HepG2 (cell line): Measurements from ENCODE around the gene RAI14. TPM values are rescaled to one million over a fixed set of nuclear protein-coding genes. Genes with fewer than 3 reads are reported as not detected.
"Not testable (repeated sequence)": the region's sequence is repeated elsewhere in the genome, so short reads cannot be mapped to it uniquely, and the experiment has no call there.

Experiments used
- ATAC-seq: fragments of 200-7000 bp; cut with Tn5 transposase; 3 replicates; pipeline ENCODE4 v1.9.1; 2020; ENCODE audit warnings: mild to moderate bottlenecking, moderate library complexity
- BruUV-seq: library from RNA; stranded (reverse); fragments of 400-500 nt; replicated peaks from 2 replicates; lab custom pipeline; 2021; lab: Mats Ljungman, UMichigan
- CTCF ChIA-PET: fragments of 300-600 bp; formaldehyde crosslinking; extraction: SDS; loops from one replicate; lab custom pipeline; 2021; ENCODE audit warnings: low total read pairs, inconsistent platforms, low intra/inter-chr PET ratio; lab: Yijun Ruan, JAX
- POLR2A ChIA-PET: fragments of 350-600 bp; sonication (Branson Sonifier 250); formaldehyde crosslinking; loops from one replicate; lab custom pipeline; 2020; ENCODE audit warnings: antibody characterized with exemption, inconsistent platforms; lab: Yijun Ruan, JAX
- DNase-seq: peaks from one replicate; pipeline ENCODE4 v3.0.0-alpha.2; 2015; ENCODE audit warnings: low spot score
- FAIRE-seq: peaks from 3 replicates; lab custom pipeline; 2011; peaks lifted over from hg19 to GRCh38; lab: Jason Lieb, UNC
- H2AFZ ChIP-seq: one replicate; pipeline ENCODE4 v1.6.1; 2011; ENCODE audit warnings: low read length, inconsistent platforms
- H3K27ac ChIP-seq: fragments of 300-600 bp; 3 replicates; pipeline ENCODE4 v1.8.0; 2011; ENCODE audit warnings: mixed run types, mild to moderate bottlenecking, mixed read lengths, low read length, inconsistent platforms; ENCODE audit not compliant: insufficient read depth; ENCODE audit errors: extremely low read length
- H3K27me3 ChIP-seq, 2 experiments: fragments of 200-600 bp in 1 of 2; 2 replicates in 1 of 2; 3 replicates in 1 of 2; pipeline versions ENCODE4 v1.6.0 to v1.8.0; 2011; ENCODE audit warnings: low read length in 2 of 2, mild to moderate bottlenecking in 2 of 2, moderate library complexity in 2 of 2, inconsistent platforms in 1 of 2; ENCODE audit not compliant: insufficient read depth in 2 of 2, control insufficient read depth in 1 of 2
- H3K36me3 ChIP-seq, 2 experiments: fragments of 200-600 bp in 1 of 2; replicated peaks in 1 of 2; 2 replicates in 1 of 2; 3 replicates in 1 of 2; pipeline versions ENCODE4 v1.5.1 to v1.8.0; 2011; ENCODE audit warnings: low read length in 2 of 2, inconsistent platforms in 1 of 2; ENCODE audit not compliant: insufficient read depth in 2 of 2, control insufficient read depth in 1 of 2
- H3K4me1 ChIP-seq: 2 replicates; pipeline ENCODE4 v1.5.1; 2012; ENCODE audit warnings: low read length, inconsistent platforms; ENCODE audit not compliant: insufficient read depth
- H3K4me2 ChIP-seq: 2 replicates; pipeline ENCODE4 v1.6.0; 2011; ENCODE audit warnings: low read depth, low read length, inconsistent platforms
- H3K4me3 ChIP-seq, 3 experiments: fragments of 200-600 bp in 1 of 3; sonication (generic), shearing (Covaris generic) in 1 of 3; replicated peaks in 1 of 3; 2 replicates each; pipeline ENCODE4 v1.5.1; 2011 to 2016; ENCODE audit warnings: low read length in 3 of 3, inconsistent platforms in 2 of 3, low read depth in 2 of 3, mild to moderate bottlenecking in 2 of 3, control low read depth in 1 of 3, mixed read lengths in 1 of 3; ENCODE audit not compliant: insufficient read depth in 1 of 3
- H3K79me2 ChIP-seq: one replicate; pipeline ENCODE4 v1.6.1; 2011; ENCODE audit warnings: low read length, inconsistent platforms; ENCODE audit not compliant: insufficient read depth
- H3K9ac ChIP-seq: 2 replicates; pipeline ENCODE4 v1.6.0; 2011; ENCODE audit warnings: mild to moderate bottlenecking, low read depth, low read length, inconsistent platforms; ENCODE audit not compliant: insufficient read depth
- H3K9me3 ChIP-seq: 2 replicates; pipeline ENCODE4 v1.5.1; 2012; ENCODE audit warnings: mild to moderate bottlenecking, low read length
- H4K20me1 ChIP-seq: 2 replicates; pipeline ENCODE4 v1.6.0; 2011; ENCODE audit warnings: inconsistent platforms, mild to moderate bottlenecking, low read length, moderate library complexity; ENCODE audit not compliant: insufficient read depth
- HMG20A ChIP-seq: IDR thresholded peaks from 2 replicates; pipeline ENCODE4 v1.6.1; 2016; ENCODE audit warnings: borderline replicate concordance
- KAT2B ChIP-seq: fragments of 150-350 bp; IDR thresholded peaks from 2 replicates; pipeline ENCODE4 v1.6.1; 2014; ENCODE audit warnings: low read depth, low read length, borderline replicate concordance
- KLF15 ChIP-seq: sonication (generic); formaldehyde crosslinking; IDR thresholded peaks from 2 replicates; pipeline ENCODE4 v1.8.1; 2023; ENCODE audit warnings: borderline replicate concordance, mild to moderate bottlenecking, inconsistent platforms, missing genetic modification reagents, mixed read lengths
- MYNN ChIP-seq: sonication (generic); formaldehyde crosslinking; IDR thresholded peaks from 2 replicates; pipeline ENCODE4 v1.4.0; 2020; ENCODE audit warnings: mild to moderate bottlenecking, low read depth, missing genetic modification reagents
- ZFP90 ChIP-seq: sonication (generic); formaldehyde crosslinking; IDR thresholded peaks from 2 replicates; pipeline ENCODE4 v1.8.0; 2022; ENCODE audit warnings: missing genetic modification reagents, mild to moderate bottlenecking, inconsistent platforms, borderline replicate concordance
- ZNF18 ChIP-seq: sonication (generic); formaldehyde crosslinking; IDR thresholded peaks from 2 replicates; pipeline ENCODE4 v1.8.0; 2022; ENCODE audit warnings: mild to moderate bottlenecking, missing genetic modification reagents; ENCODE audit not compliant: insufficient replicate concordance
- ZNF414 ChIP-seq: sonication (generic); formaldehyde crosslinking; IDR thresholded peaks from 2 replicates; pipeline ENCODE4 v1.5.0; 2020; ENCODE audit warnings: missing genetic modification reagents
- ZNF850 ChIP-seq: sonication (generic); formaldehyde crosslinking; conservative IDR thresholded peaks from 2 replicates; pipeline ENCODE4 v1.9.0; 2021; ENCODE audit warnings: mild to moderate bottlenecking, missing genetic modification reagents
- ZNF878 ChIP-seq: sonication (generic); formaldehyde crosslinking; IDR thresholded peaks from 2 replicates; pipeline ENCODE4 v1.8.1; 2023; ENCODE audit warnings: mild to moderate bottlenecking, missing genetic modification reagents, moderate library complexity
- WGBS: methylation state at CpG from one replicate; pipeline ENCODE4 v1.1.6; 2017; ENCODE audit warnings: low lambda C conversion rate; 5-methylcytosine and 5-hydroxymethylcytosine counted together
- in situ Hi-C: cut with HindIII; loops from 2 replicates; pipeline ENCODE4 v1.10.0; 2017; ENCODE audit warnings: low pct_unique_long_range_greater_than_20kb; ENCODE audit not compliant: extremely low pct_ligation_motif_present
- intact Hi-C: fragments of 100-400 bp; cut with micrococcal nuclease; formaldehyde crosslinking; loops from one replicate; pipeline ENCODE4 v1.10.0; 2022; ENCODE audit not compliant: unreplicated experiment
- polyA plus RNA-seq, 8 experiments: library from polyadenylated mRNA; depleted of rRNA in 3 of 8; stranded (reverse) in 7 of 8; unstranded in 1 of 8; fragments of >200 nt; fragmentation: Illumina TruSeq in 4 of 8; extraction: Trizol in 4 of 8; gene quantifications; 2 replicates each; pipeline versions ENCODE4 v1.2.1 to v1.2.3, GENCODE V29; 2011 to 2016; ENCODE audit warnings: low read depth in 4 of 8, missing spikeins in 1 of 8, mixed read lengths in 1 of 8; ENCODE audit not compliant: insufficient read depth in 1 of 8
- total RNA-seq, 5 experiments: library from RNA; depleted of rRNA; stranded (reverse); fragments of >200 nt; fragmentation: Illumina TruSeq; extraction: Trizol; gene quantifications; 2 replicates each; pipeline ENCODE4 v1.2.3, GENCODE V29; 2016; ENCODE audit warnings: low read depth in 1 of 5
- TF ChIP-seq, protein P1 (sequence below): IDR thresholded peaks from 2 replicates; pipeline ENCODE4 v1.6.1; 2016; ENCODE audit warnings: low read depth

The RAI14 gene
- total and polyA plus RNA-seq, 2 of the 13 experiments (the other 11 are each of a cell fraction or from before 2014, with no cell fraction given) = 12.6 to 18.2 TPM

DNA sequence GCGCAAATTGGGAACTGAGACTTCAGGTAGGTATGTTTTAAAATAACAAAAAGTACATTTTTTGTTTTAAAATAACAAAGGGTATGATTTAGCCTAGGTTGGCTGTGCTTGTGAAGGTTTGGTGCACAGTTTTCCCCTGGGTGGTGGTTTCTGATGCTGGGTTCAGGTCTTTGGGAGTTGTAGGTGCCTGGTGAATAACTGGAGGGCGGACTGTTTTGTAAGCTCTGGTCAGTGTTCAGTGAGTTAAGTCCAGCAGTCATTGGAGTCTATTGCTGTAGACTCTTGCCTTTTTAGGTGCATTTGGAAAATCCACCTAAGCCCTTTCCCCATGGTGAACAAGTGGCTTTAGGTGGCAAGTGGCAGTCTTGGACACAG is 43.9 kb downstream of the RAI14 start:
- CTCF ChIA-PET = no interaction called here
- H2AFZ ChIP-seq = no peak overlapping the region
- WGBS = 98% methylated on average over 2 of the region's 2 CpGs

DNA sequence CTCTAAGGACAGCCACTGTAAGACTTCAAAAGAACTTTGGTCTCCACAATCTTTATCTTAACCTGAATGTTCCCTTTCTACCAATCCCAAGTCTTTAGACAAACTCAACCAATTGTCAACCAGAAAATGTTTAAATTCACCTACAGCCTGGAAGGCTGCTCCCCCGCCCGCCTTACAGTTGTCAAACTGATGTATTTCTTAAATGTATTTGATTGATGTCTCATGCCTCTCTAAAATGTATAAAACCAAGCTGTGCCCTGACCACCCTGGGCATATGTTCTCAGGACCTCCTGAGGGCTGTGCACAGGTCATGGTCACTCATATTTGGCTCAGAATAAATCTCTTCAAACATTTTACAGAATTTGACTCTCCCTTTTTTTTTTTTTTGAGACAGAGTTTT is 45.3 kb downstream of the RAI14 start:
- CTCF ChIA-PET, H3K27me3 ChIP-seq, DNase-seq, H3K79me2 ChIP-seq, ATAC-seq, FAIRE-seq, H3K27ac ChIP-seq, H3K36me3 ChIP-seq, H3K4me3 ChIP-seq, H3K4me2 ChIP-seq, POLR2A ChIA-PET, H2AFZ ChIP-seq, intact Hi-C loops, H4K20me1 ChIP-seq, H3K9ac ChIP-seq, H3K9me3 ChIP-seq, in situ Hi-C loops, H3K4me1 ChIP-seq, BruUV-seq: not testable (repeated sequence)
- 100% methylated on average over 2 of the region's 2 CpGs for WGBS

More for the DNA sequence above, 43.9 kb downstream of the RAI14 start:
- in situ Hi-C loops = no loop called here
- Histone ChIP-seq H4K20me1 (no peaks in the 10 kb centered on the region), H3K36me3 (no peaks in the 10 kb centered on the region), H3K4me2 (no peak overlapping the region), H3K27me3 (no peaks in the 10 kb centered on the region), H3K4me3 (no peak overlapping the region), H3K4me1 (0 out of 2 replicates have a peak, but pooled peaks cover 6% of the 10 kb centered on the region), H3K9me3 (no peaks in the 10 kb centered on the region), H3K9ac (no peak overlapping the region), H3K79me2 (no peaks in the 10 kb centered on the region), H3K27ac (no peak overlapping the region)
- DNase-seq (no peak), FAIRE-seq (no peak), ATAC-seq (no peak)
- POLR2A ChIA-PET = no interaction called here
- no TSS peak for BruUV-seq
- intact Hi-C loops = no loop called here
- no peak for TF ChIP-seq MYNN
- TF ChIP-seq ZNF18 = no peak
- no peak for TF ChIP-seq KAT2B
- no peak for TF ChIP-seq ZNF414 (CRISPR knock-in tag)
- no peak for TF ChIP-seq ZFP90 (CRISPR knock-in tag)
- TF ChIP-seq, protein P1, sequence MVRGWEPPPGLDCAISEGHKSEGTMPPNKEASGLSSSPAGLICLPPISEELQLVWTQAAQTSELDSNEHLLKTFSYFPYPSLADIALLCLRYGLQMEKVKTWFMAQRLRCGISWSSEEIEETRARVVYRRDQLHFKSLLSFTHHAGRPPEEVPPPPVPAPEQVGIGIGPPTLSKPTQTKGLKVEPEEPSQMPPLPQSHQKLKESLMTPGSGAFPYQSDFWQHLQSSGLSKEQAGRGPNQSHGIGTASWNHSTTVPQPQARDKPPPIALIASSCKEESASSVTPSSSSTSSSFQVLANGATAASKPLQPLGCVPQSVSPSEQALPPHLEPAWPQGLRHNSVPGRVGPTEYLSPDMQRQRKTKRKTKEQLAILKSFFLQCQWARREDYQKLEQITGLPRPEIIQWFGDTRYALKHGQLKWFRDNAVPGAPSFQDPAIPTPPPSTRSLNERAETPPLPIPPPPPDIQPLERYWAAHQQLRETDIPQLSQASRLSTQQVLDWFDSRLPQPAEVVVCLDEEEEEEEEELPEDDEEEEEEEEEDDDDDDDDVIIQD (CRISPR knock-in tag) = no peak
- TF ChIP-seq ZNF850 = no peak
- no peak for TF ChIP-seq HMG20A (CRISPR knock-in tag)
- no peak for TF ChIP-seq KLF15 (CRISPR knock-in tag)
- no peak for TF ChIP-seq ZNF878 (CRISPR knock-in tag)
